Measurements from ENCODE around the gene GATD1. TPM values are rescaled to one million over a fixed set of nuclear protein-coding genes. Genes with fewer than 3 reads are reported as not detected.

GATD1 gene
- total RNA-seq, 1 donor from 2014 or later, result 18.3 TPM

- peak; percentile 73 for ATAC-seq
Observed at GRCh38 chr11:798093-798713, 20.9 kb upstream of the GATD1 start, which contains the start of gene SLC25A22. Gene SLC25A22 (minus strand): TSS chr11:798281. CDS start chr11:795006, 3,275 bp downstream.

DNA sequence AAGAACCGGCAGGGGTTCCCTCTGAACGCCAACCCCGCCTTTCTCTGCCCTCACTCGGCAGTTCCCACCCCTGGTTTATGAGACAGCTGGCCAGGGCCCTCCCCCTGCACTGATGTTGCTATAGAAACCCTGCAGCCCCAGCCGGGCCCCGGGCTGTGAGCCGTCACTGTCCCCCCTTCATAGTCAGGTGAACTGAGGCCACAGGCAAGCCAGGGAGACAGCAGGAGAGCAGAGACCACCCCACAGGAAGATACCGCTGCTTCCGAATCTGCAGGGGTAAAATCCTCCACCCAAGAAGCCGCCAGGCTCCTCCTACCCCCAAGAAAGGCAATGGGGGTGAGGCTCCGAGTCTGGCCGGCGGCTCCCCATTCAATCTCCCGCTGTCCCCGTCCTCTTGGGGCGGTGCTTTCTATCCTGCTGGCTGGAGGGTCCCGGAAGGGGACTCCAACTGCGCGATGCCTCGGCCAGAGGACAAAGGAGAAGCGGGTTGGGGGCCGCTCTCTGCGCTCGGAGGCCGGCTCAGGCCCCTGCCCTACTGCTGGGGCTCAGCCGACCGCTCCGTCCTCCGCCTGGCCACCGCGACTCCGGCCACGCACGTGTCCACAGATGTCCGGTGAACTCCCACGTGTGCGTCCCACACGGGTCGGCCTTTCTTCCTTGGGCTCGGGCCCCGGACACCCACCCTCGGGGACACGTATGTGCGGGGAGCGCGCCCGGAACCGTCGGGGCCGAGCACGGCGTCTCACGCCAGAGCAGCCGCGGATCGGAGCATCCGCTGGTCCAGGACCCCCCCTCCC is 20.2 kb upstream of the GATD1 start:
- intact Hi-C loops (cut with DNase I), result no loop called here
- ATAC-seq (peak; percentile 50), DNase-seq (ENCODE audit: missing footprints) (peak; percentile 79)

More at GRCh38 chr11:798093-798713, 20.9 kb upstream of the GATD1 start, which contains the start of gene SLC25A22:
- intact Hi-C loops (cut with DNase I), result no loop called here
- DNase-seq (ENCODE audit: missing footprints), result peak; percentile 89

DNA sequence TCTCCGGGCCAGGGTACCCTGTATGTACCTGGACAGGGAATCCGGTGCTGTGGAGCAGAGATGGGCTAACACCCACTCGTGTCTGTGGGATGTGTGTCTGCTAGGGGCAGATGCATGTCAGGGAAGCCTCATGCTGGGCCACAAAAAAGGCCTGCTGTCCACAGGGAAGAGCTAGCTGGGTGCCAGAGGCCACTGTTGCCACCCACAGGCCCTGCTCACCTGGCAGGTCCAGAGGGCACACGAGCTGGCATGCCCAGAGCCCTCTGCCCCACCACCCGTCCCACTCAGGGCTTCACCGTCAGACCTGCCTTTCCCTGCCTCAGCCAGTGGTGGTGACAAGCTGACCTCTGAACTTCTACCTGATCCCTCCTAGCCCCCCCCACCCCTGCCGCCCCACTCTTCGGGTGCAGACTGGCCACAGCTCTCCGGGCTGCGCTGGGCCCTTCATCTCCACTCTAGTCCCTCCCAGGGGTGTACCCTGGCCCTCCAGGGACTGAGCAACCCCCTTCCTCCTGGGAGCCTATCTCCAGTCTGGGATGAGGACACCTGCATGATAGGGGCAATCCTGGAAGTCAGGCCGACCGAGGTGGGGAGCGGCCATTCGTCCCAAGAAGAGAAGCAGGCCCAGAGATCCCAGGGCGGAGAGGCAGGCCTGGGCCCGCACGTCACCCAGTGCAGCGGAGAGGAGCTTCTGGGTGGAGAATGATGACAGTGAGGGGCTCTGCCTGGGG is 19.4 kb upstream of the GATD1 start:
- ATAC-seq (no peak), DNase-seq (ENCODE audit: missing footprints) (no peak)
- intact Hi-C loops (cut with DNase I), result no loop called here

DNA sequence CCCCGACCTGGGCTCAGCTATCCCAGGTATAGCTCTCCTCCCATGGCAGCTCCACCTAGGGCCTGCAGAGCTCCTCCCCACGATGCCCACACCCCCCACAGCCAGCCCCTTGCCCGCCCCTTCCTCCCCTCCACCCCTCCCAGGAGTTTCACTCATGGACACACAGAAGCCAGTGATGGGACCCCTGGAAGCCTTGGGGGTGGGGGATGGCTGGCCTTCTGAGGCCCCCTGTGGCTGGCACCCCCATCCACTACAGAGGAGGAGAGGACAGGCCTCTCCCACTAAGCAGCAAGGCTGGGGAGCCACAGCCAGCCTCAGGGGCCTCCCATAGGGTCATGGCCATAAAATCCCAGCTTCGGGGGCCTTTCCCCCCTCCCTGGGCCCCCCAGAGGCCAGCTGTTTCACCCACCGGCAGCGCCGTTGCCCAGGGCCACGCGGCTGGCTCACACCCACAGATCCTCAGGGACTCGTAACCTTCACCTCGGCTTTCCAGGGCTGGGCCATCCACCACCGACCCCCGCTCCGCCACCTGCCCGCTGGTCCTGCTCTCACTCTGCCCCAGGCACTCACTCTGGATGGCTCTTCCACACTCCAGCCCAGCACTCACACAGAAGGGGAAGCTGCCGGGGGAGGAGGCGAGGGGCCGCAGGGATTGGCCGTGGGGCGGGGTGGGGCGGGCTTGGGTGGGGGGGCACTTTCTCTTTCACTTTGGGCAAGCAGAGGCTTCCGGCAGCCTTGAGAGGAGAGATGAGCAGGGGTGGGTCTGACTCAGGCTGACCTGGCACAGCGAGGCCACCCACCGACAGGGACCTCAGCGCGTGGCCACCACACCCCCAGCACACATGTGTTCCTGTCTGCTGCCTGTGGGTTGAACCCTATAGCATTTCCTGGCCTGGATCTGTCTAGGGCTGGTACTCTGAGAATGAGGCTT is 18.6 kb upstream of the GATD1 start:
- ATAC-seq, result peak; percentile 48

DNA sequence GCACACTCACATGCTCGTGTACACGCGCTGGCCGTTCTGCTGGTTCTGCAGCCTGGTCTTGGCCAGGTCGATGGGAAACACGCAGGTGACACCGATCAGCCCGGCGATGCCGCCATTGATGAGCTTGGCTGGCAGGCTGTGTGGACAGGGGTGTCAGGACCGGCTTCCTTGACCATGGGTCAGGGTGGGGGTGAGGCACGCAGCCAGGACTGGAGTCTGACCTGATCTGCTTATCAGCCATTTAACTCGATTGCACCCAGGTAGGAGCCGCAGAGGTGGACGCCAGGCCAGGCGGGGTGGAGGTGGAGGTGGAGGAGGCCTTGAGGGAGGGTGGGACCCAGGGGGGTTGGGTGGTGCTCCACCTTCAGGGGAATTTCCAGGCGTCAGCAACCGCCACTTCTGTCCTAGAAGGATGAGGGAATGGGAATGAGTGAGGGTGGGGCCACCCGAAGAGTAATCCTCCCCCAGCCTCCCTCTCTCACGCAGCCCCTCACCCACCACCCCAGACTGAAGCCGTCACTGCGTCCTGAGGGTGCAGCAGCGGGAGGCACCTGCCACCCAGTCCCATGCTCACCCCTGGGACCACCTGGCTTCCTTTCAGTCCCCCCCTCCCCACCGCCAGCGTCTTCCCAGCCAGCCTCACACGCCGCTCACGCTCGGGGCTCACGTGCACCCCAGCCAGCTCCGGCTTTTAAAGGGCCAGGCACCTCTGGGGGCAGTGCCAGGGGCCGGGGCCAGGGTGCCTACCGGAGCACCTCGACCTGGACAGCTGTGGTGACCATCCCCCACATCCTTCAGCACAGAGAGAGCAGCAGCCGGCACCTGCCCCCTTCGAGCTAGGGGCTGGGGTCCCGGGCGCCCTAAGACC is 17.7 kb upstream of the GATD1 start:
- DNase-seq (ENCODE audit: missing footprints) (no peak), ATAC-seq (no peak)
- intact Hi-C loops (cut with DNase I), result no loop called here

More for the DNA sequence above, 18.6 kb upstream of the GATD1 start:
- intact Hi-C loops (cut with DNase I), result no loop called here
- peak; percentile 91 for DNase-seq (ENCODE audit: missing footprints)

GRCh38 chr11:794013-794765 is 16.9 kb upstream of the GATD1 start:
- intact Hi-C loops (cut with DNase I), result no loop called here
- ATAC-seq (no peak), DNase-seq (ENCODE audit: missing footprints) (no peak)

GRCh38 chr11:793556-793955 is 16.3 kb upstream of the GATD1 start:
- no peak for DNase-seq (ENCODE audit: missing footprints)
- ATAC-seq, result no peak
- intact Hi-C loops (cut with DNase I), result no loop called here

GRCh38 chr11:792873-793272 is 15.6 kb upstream of the GATD1 start:
- no peak for ATAC-seq
- no peak for DNase-seq (ENCODE audit: missing footprints)
- intact Hi-C loops (cut with DNase I), result no loop called here

DNA sequence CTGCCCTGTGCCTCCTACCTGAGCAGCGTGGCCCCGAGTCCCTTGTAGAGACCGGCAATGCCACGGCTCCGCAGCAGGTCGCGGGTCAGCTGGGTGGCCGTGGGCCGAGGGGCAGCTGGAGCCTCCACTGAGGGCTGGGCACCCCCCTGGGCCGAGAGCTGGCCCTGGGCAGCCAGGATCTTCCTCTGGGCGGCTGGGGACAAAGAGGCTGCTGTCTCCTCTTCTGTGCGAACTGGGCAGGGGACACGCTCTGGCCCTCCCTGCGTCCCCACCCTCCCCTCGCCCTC is 15.2 kb upstream of the GATD1 start:
- intact Hi-C loops (cut with DNase I), result no loop called here
- DNase-seq (ENCODE audit: missing footprints) (no peak), ATAC-seq (no peak)

- ATAC-seq (no peak), DNase-seq (ENCODE audit: missing footprints) (peak; percentile 27)
- intact Hi-C loops (cut with DNase I), result no loop called here
Observed at GRCh38 chr11:791658-792534, 14.6 kb upstream of the GATD1 start.

GRCh38 chr11:790721-791564 is 13.7 kb upstream of the GATD1 start:
- intact Hi-C loops (cut with DNase I), result no loop called here
- DNase-seq (ENCODE audit: missing footprints) (no peak), ATAC-seq (no peak)

GRCh38 chr11:789943-790342 is 12.7 kb upstream of the GATD1 start, which contains the start of gene CEND1:
Gene CEND1 (minus strand): TSS chr11:790090. CDS start chr11:788576, 1,514 bp downstream.
- DNase-seq (ENCODE audit: missing footprints) (no peak), ATAC-seq (peak; percentile 27)
- intact Hi-C loops (cut with DNase I), result no loop called here

DNA sequence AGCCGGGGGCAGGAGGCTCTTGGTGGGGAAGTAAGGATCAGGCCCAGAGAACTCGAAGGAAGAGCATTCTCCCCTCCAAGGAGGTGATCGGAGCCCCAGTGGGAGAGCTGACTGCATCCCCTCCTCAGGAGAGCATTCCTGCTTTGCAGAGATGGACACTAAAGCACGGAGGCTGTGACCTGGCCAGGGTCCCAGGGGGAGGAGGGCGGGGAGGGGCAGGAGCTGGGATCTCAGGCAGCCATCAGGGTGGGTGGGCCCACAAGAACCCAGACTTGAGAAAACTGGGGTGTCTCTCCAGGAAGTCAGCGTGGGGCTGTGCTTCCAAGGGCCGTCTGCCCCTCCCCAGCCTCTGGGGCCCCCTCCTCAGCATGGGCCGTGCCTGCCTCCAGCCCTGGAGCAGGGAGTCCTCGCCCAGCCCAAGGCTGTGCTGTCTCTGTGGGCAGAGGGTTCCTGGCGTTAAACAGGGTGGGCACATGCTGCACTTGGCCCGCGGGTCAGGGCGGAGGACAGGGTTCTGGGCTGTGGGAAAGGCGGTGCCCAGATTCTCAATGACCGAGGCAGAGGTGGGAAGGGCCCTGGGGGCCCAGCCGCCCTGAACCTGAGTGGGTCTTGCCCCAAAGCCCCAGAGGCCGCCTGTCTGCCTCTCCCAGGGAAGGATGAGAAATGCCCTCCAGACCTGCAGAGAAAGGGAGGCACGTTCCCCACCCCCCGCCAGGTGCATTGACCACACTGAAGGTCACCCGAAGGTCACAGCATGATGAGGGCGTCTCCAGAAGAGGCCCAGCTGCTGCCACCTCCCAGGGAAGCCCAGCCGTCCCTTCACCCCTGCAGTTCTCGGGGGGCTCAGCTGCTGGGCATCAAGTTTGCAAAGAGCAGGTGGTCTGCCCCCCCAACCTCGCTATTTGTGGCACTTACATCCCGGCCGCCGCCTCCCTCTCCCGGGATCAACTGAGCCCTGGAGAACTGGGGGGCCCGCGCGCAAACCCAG is 12.0 kb upstream of the GATD1 start:
- intact Hi-C loops (cut with DNase I), result no loop called here
- DNase-seq (ENCODE audit: missing footprints) (no peak), ATAC-seq (no peak)

GRCh38 chr11:788009-788640 is 10.8 kb upstream of the GATD1 start:
- intact Hi-C loops (cut with DNase I), result no loop called here
- ATAC-seq, result no peak
- no peak for DNase-seq (ENCODE audit: missing footprints)
